GM21825 (cell line): Measurements from ENCODE around the gene ARPC4.
"Not testable (repeated sequence)": the region's sequence is repeated elsewhere in the genome, so short reads cannot be mapped to it uniquely, and the experiment has no call there.

ENCODE experiments used
- ATAC-seq: cut with Tn5 transposase; IDR thresholded peaks from one replicate; pipeline ENCODE4 v1.9.1; 2021; ENCODE audit warnings: mild to moderate bottlenecking, moderate library complexity; ENCODE audit not compliant: unreplicated experiment

The ARPC4 gene

DNA sequence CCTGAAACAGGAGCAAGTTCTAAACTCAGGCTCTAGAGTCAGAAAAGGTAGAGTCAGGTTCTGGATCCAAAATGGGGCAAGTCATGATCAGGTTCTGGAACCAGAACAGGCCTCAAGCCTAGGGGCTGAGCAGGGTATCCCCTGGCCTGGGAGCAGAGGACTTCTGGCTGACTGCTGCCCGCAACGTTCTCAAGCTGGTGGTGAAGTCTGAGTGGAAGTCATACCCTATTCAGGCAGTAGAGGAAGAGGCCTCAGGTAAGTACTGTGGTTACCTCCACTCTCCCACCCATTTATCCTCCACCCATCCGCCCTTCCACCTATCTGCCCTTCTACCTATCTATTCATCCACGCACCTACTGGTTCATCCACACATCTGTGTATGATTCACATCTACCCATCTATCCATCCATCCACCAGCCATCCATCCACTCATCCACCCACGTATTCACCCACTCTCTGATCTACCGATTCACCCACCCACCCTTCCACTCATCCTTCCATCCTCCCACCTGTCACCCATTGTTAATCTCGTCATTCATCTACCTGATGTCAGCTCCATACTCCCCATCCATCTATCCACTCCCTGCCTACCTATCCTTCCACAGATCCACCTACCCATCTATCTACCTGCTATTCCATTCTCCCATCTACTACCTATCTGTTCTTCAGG, 25.9 kb downstream of the ARPC4 start:
- no peak for ATAC-seq

DNA sequence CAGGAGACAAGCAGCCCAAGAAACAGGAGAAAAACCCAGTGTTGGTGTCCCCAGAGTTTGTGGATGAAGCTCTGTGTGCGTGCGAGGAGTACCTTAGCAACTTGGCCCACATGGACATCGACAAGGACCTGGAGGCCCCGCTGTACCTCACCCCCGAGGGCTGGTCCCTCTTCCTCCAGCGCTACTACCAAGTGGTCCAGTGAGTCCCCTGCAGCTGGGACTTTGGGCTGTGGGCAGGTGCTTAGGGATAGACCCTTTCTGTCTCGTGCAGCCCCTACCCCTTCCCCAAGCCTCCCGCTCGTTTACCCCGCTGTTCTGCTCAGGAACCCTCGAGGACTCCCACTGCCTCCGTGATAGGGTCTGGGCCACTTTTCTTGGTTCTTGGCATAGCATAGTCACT, 27.7 kb downstream of the ARPC4 start:
- ATAC-seq, result no peak

DNA sequence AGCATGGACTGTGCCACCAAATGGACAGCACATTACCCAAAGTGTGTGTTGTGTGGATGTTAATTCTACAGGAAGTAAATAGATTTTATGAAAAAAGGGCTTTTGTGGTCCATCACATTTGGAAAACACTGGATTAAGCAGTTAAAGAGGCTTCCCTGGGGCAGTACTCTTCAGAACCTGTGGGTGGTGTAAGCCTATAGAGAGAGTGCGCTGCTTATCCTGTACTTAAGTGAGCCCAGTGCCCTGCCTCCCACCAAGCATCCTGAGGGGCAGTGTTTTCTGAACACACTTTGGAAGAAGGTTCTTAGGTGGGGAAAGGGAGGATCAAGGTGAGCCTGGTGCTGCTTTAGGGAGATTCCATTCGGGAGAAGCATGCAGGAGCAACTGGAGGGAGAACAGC, 28.1 kb downstream of the ARPC4 start:
- no peak for ATAC-seq

DNA sequence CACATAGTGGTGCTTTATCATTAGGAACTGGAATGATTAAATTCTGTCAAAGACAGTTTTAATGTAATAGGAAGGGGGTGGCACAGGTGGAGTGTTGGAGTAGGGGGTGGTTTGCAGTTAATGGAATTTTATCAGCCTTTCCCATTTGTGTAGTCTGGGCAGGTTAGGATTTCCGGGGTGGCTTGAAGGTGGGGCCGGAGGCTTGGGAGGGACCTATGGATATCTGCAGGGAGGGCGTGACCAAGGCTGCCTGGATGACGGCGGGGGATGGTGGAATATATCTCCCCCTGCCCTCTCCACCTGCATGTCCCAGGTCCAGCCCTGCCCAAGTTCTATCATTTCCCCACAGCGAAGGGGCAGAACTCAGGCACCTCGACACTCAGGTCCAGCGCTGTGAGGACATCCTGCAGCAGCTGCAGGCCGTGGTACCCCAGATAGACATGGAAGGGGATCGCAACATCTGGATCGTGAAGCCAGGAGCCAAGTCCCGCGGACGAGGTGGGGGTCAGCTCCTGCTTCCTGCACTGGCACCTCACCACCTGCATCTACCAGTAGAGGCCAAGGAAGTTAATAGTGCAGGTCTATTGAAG, 32.7 kb downstream of the ARPC4 start:
- ATAC-seq, result no peak

DNA sequence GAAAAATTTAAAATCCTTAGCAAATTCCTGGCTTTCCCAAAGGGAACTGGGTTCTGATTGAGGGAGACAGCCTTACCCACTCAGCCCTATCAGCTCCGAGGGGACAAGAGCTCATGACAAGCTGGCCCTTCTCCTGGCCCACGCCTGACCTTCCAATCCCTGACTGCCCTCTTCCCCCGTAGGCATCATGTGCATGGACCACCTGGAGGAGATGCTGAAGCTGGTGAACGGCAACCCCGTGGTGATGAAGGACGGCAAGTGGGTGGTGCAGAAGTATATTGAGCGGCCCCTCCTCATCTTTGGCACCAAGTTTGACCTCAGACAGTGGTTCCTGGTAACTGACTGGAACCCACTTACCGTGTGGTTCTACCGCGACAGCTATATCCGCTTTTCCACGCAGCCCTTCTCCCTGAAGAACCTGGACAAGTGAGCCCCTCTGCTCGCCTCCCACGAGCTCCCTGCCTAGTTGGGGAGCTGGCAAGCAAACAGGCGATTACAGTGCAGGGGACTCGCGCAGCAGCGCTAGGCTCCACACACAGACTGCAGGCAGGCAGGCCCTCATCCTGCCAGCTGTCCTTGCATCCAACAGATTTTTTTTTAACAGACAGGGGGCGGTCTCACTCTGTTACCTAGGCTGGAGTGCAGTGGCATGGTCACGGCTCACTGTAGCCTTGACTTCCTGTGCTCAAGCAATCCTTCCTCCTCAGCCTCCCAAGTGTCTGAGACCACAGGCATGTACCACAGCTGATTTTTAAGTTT, 34.1 kb downstream of the ARPC4 start:
- ATAC-seq, result no peak

DNA sequence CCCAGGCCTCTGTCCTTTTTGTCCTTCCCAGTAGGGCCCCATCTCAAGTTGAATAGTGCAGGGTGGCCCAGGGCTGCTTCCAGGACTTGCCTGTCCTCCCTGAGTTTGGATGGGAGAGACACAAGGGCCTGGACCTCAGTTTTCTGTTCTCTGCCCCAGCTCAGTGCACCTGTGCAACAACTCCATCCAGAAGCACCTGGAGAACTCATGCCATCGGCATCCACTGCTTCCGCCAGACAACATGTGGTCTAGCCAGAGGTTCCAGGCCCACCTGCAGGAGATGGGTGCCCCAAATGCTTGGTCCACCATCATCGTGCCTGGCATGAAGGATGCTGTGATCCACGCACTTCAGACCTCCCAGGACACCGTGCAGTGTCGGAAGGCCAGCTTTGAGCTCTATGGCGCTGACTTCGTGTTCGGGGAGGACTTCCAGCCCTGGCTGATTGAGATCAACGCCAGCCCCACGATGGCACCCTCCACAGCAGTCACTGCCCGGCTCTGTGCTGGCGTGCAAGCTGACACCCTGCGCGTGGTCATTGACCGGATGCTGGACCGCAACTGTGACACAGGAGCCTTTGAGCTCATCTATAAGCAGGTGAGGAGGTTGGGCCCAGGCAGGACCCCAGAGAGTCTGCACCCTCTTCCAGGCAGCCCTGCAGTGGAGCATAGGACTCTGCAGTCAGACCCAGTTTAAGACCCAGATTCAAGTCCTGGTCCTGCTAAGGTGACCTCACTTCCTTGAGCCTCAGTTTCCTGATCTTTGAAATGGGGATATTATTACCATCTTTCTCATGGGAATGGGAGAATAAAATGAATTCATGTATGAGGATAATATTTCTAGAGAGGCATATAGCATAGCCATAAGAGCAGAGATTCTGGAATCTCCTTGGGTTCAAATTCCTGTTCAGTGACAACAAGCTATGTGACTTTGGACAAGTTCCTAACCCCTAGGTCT, 36.2 kb downstream of the ARPC4 start:
- ATAC-seq, result no peak

DNA sequence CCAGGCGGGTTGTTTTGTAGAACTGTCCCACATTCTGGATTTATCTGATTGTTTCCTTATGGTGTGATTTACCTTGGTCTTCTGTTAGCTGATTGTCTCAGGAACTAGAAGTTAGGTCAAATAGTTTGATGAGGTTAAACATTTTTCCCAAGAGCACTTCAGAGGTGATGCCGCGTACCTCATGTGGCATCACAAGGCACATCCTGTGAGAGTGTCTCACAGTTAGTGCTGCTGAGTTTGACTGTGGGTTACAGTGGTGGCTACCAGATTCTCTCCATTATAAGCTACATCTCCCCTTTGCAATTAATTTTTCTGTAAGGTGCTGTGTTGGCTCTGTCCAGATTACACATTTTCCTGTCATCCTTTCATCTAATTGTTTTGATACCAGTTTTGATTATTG, 38.4 kb downstream of the ARPC4 start:
- ATAC-seq, result no peak

DNA sequence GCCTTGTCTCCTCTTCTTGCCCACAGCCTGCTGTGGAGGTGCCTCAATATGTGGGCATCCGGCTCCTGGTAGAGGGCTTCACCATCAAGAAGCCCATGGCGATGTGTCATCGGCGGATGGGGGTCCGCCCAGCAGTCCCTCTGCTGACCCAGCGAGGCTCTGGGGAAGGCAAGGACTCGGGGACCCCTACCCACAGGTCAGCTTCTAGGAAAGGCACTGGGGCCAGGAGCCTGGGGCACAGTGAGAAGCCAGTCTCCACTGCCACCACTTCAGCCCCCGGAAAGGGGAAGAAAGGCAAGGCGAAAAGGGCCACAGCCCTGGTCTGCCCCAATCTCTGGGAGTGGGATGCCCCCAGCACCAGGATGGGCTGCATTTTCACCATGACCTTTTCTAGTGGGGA, 40.2 kb downstream of the ARPC4 start:
- ATAC-seq, result no peak

DNA sequence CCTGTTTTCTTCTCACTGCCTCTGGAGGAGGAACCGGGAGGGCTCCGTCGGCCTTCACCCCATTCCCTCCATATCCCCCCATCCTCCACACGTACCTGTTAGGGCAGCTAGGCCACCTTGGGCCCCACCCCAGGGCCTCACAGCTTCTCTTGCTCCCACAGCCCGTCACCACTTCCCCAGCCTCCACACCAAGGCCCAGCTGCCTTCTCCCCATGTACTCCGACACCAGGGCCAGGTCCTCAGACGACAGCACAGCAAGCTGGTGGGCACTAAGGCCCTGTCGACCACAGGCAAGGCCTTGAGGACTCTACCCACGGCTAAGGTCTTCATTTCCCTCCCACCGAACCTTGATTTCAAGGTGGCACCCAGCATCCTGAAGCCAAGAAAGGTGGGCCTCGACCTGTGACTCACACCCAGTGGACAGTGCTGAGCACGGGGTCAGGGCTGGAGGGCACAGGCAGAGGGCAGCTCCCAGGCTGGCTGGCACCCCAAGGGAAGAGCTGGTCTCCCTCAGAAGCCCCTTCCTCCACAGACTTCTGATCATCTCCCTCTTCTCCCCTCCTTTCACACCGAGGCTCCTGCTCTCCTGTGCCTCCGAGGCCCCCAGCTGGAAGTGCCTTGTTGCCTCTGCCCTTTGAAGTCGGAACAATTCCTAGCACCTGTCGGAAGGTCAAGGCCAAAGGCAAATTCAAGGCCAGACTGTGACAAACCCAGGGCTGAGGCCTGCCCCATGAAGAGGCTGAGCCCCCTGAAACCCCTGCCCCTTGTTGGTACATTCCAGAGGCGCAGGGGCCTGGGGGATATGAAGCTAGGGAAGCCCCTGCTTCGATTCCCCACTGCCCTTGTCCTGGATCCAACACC, 41.9 kb downstream of the ARPC4 start:
- no peak for ATAC-seq

DNA sequence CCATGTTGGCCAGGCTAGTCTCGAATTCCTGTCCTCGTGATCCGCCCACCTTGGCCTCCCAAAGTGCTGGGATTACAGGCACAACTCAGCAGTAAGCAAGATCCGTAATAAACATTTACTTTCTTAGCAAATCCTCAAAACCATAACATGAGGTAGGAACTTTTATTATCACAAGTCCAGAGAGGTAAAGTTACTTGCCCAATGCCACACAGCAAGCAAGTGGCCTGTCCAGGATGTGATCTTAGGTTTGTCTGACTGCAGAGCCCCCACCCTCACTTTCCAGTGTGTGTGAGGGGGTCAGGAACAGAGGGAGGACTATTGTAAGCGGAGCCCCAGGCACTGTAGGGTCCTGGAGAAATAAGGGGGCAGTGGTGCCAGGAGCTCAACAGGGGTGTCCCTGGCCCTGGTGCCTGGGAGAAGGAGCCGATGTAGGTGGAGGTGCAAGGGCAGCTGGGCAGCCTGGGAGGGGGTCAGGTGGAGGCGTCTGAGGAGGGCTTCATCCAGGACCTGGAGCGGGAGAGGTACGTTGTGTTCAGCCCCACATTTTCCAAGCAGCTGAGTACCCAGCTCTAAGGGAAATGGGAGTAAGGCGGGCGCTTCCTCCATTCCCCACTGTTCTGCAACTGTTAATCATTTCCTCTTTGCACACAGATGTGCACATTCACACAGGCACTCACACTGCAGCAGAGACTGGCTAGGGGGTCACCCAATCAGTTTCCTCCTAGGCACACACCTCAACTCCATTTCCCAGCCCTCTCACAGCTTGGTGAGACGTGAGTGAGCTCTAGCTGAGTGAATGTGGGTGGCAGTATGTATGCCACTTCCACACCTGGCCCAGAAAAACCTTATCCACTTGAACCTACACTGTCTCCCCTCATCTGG, 45.1 kb downstream of the ARPC4 start:
- ATAC-seq, result no peak

DNA sequence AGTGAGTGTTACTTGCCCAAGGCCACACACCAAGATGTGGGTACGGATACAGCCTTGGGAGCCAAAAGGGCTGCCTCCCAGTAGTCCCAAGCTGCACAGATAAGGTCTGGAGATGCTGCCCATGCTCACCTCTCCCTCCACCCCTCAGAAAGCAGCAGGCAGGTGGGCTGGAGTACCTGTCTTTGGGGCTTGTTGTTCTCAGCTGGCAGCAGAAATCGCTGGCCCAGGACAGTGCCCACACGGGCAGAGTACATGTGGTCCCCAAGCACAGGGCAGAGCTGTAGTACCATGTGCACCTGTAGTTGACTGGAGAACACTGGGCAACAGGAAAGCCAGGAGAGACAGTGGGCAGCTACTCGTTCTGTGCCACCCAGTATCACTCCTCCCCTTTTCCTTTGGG, 46.0 kb downstream of the ARPC4 start:
- ATAC-seq, result no peak

DNA sequence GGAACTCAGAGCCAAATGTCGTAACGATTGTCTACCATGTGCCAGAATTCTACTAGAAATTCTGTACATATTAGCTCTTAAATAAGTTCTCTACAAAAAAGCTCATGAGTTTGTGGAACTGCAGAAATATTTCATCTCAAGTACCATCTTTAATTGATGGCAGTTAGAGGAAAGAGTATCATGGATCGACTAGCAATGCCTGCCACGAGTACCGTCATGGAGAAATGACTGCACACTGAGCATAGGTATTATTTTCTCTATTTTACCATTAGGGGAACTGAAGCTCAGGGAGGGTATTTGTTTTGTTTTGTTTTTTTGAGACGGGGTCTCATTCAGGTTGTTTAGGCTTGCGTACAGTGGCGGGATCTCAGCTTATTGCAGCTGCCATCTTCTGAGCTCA, 48.1 kb downstream of the ARPC4 start:
- no peak for ATAC-seq

DNA sequence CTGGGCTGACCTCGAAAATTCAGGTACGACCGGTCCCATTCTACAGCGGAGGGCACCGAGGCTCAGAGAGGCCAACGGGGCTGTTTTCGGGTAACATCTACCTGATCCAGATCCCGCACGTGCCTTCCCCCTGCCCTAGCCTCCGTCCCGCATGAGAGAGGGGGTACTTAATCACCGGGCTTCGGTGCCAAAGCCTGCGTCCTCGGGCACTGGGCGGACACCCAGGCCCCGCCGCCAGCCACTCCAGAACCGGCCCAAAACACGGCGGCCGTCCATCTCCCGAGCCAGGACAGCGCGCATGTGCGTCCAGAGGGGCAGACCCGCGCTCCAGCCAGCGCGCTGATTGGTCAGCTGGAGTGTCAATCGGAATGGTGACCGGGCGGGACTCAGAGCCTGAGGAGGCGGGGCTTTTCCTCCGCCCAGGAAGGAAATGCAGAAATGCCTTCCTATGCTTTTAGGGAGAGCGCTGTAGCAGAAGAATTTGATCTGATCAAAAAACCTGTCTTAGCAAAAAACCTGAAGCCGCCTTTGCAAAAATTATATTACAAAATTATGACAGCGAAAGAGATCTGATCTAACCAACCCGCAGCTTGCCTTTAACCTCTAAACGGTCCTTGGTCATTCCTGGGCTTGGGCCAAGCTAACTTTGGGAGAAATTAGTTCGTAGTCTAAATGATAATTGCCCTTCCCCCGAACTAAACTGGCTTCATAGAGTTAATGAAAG, 51.0 kb downstream of the ARPC4 start, which contains the start of gene RPUSD3:
Gene RPUSD3 (minus strand): TSS at position 294 of the 724 bp plus-strand sequence. CDS start 18 bp downstream, at position 276.
- ATAC-seq, result peak; percentile 97

DNA sequence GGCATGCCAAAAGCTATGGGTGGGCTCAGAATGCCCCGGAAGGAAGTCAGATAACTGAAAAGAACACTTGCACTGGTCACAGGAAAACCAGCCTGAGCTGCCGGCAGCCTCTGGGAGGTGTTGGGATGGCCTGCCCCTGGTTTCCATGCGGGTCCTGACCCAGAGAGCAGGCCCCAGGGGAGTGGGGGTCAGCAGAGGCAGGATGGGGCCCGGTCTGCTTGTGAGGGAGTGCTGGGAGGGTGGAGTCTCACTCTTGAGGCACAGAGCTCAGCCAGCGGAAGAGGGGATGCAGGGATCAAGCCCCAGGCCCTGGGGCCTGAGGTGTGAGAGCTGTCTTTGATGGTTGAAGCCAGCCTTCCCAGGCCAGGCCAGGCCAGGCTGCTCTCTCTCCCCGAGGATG, 53.3 kb downstream of the ARPC4 start:
- no peak for ATAC-seq

DNA sequence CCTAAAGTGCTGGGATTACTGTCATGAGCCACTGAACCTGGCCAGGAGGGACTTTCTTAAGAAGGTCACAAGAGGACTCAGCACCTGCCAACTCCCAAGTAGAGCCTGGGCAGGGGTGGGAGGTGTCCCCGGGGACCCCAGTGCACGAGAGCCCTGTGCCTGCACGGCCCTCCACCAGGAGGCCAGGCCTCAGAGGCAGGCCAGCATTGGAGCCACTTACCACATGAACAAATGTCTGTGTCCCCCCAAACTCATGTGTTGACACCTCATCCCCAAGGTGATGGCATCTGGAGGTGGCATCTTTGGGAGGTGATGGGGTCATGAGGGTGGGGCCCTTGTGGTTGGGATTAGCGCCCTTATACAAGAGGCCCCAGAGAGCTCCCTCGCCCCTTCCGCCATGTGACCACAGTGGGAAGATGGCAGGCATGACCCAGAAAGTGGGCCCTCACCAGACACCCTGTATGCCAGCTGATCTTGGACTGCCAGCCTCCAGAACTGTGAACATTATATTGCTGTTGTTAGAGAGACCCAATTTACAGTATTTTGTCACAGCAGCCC, 54.1 kb downstream of the ARPC4 start:
- ATAC-seq, result no peak

DNA sequence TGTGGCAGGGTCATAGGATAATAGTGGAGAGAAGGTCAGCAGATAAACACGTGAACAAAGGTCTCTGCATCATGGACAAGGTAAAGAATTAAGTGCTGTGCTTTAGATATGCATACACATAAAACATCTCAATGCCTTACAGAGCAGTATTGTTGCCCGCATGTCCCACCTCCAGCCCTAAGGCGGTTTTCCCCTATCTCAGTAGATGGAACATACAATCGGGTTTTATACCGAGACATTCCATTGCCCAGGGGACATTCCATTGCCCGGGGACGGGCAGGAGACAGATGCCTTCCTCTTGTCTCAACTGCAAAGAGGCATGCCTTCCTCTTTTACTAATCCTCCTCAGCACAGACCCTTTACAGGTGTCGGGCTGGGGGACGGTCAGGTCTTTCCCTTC, 55.0 kb downstream of the ARPC4 start:
- ATAC-seq, result not testable (repeated sequence)

DNA sequence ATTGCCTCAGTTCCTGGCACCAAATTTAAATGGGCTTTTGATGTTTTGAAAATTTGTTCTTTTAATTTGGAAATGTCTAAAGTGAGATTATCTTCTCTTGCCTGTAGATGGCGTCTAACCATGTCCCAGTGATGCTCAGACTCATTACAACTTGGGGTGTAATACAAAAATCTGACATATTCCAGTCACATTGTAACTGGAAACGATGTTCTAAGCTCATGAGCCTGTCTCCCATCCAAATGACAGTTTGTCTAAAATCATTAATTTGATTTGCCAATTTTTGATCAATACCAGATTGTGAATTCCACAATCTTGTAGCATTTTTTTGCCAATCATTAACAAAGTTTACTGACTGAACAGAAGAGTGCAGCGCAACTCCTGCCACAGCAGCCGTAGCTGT, 56.0 kb downstream of the ARPC4 start:
- not testable (repeated sequence) for ATAC-seq

DNA sequence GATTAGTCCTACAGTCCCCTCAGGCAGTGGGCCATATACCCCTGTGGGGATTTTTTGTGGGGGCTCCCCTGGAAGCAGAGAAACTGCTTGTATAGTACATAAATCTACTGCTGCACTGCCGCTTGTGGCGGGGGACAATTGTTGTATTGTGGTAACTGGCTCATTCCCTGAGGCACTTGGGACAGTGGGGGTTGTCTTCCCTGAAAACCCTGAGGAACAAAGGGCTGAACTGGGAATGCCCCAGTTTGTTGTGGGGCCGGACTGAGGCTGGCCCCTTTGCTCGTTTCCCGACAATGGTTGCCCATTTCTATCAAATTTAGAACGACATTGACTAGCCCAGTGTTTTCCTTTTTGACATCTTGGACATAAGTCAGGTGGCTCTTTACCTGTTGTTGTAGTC, 58.5 kb downstream of the ARPC4 start:
- not testable (repeated sequence) for ATAC-seq
